HepG2 (cell line): ENCODE data around the gene RALBP1. TPM values are rescaled to one million over a fixed set of nuclear protein-coding genes. Genes with fewer than 3 reads are reported as not detected.

Experiments
- CEBPB ChIP-seq: IDR thresholded peaks from 2 replicates; pipeline ENCODE4 v1.6.1; 2011; ENCODE audit warnings: low read depth, low read length, improper control_type of control experiment, borderline replicate concordance
- SAP130 ChIP-seq: IDR thresholded peaks from 2 replicates; pipeline ENCODE4 v1.6.1; 2016; ENCODE audit warnings: low read depth
- ZBTB1 ChIP-seq: sonication (generic); formaldehyde crosslinking; IDR thresholded peaks from 2 replicates; pipeline ENCODE4 v1.4.0; 2020; ENCODE audit warnings: missing genetic modification reagents, borderline replicate concordance
- ZNF337 ChIP-seq: sonication (generic); formaldehyde crosslinking; IDR thresholded peaks from 2 replicates; pipeline ENCODE4 v1.5.1; 2020; ENCODE audit warnings: missing genetic modification reagents, low read depth, mild to moderate bottlenecking, borderline replicate concordance
- polyA plus RNA-seq, 8 experiments: library from polyadenylated mRNA; depleted of rRNA in 3 of 8; stranded (reverse) in 7 of 8; unstranded in 1 of 8; fragments of >200 nt; fragmentation: Illumina TruSeq in 4 of 8; extraction: Trizol in 4 of 8; gene quantifications; 2 replicates each; pipeline versions ENCODE4 v1.2.1 to v1.2.3, GENCODE V29; 2011 to 2016; ENCODE audit warnings: low read depth in 4 of 8, missing spikeins in 1 of 8, mixed read lengths in 1 of 8; ENCODE audit not compliant: insufficient read depth in 1 of 8
- total RNA-seq, 5 experiments: library from RNA; depleted of rRNA; stranded (reverse); fragments of >200 nt; fragmentation: Illumina TruSeq; extraction: Trizol; gene quantifications; 2 replicates each; pipeline ENCODE4 v1.2.3, GENCODE V29; 2016; ENCODE audit warnings: low read depth in 1 of 5
- TF ChIP-seq, protein P1 (sequence below): IDR thresholded peaks from 2 replicates; pipeline ENCODE4 v1.6.1; 2016; ENCODE audit warnings: mild to moderate bottlenecking
- TF ChIP-seq, protein P2 (sequence below): IDR thresholded peaks from 2 replicates; pipeline ENCODE4 v1.6.1; 2012; ENCODE audit warnings: inconsistent platforms
- TF ChIP-seq, protein P3 (sequence below), 2 experiments: fragments of 450-650 bp in 1 of 2; sonication (generic) in 1 of 2; formaldehyde crosslinking in 1 of 2; IDR thresholded peaks; 2 replicates each; pipeline versions ENCODE4 v1.6.1 to v1.8.0; 2016 to 2022; ENCODE audit warnings: antibody characterized with exemption in 1 of 2, mild to moderate bottlenecking in 1 of 2, missing genetic modification reagents in 1 of 2
- TF ChIP-seq, protein P4 (sequence below): IDR thresholded peaks from 2 replicates; pipeline ENCODE4 v1.6.1; 2012; ENCODE audit warnings: low read depth, low read length, improper control_type of control experiment
- TF ChIP-seq, protein P5 (sequence below): sonication (generic); formaldehyde crosslinking; IDR thresholded peaks from 2 replicates; pipeline ENCODE4 v1.5.1; 2020; ENCODE audit warnings: mild to moderate bottlenecking, missing genetic modification reagents, borderline replicate concordance

RALBP1 gene
- total and polyA plus RNA-seq, 2 of the 13 experiments (the other 11 are each of a cell fraction or from before 2014, with no cell fraction given), result 24.5 to 33.1 TPM

DNA sequence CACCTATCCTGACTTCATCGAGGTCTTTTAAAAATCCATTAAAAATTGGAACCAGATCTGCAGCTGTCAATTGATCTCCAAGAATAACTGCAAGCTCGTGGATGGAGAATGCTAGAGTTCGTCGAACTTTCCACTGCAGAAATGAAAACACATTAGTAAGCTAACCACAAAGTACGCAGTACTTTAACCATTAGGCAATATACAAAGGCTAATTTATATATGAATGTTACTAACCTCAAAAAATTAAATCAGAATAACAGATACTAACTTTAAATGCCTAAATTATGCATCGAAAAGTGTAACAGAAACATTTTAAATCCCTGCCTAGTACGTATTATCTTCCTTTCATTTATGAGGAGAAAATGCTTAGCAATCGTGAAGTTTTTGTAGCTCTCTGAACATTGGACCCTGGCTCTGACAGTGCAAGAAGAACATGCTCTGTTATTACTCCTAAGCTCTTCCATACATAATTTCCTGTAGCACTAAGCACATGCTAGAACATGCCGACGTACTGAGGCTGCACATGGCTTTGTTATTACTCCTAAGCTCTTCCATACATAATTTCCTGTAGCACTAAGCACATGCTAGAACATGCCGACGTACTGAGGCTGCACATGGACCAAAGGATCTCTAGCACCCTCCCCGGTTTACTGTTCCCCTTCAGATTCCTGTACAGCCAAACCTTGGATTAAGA lies 82.1 kb downstream of the RALBP1 start (continued):
- TF ChIP-seq, protein P1, sequence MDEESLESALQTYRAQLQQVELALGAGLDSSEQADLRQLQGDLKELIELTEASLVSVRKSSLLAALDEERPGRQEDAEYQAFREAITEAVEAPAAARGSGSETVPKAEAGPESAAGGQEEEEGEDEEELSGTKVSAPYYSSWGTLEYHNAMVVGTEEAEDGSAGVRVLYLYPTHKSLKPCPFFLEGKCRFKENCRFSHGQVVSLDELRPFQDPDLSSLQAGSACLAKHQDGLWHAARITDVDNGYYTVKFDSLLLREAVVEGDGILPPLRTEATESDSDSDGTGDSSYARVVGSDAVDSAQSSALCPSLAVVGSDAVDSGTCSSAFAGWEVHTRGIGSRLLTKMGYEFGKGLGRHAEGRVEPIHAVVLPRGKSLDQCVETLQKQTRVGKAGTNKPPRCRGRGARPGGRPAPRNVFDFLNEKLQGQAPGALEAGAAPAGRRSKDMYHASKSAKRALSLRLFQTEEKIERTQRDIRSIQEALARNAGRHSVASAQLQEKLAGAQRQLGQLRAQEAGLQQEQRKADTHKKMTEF (CRISPR knock-in tag), result peak; percentile 23; the same call in 1 of the 2 replicates
- no peak for TF ChIP-seq ZNF337 (CRISPR knock-in tag)
- TF ChIP-seq, protein P2, sequence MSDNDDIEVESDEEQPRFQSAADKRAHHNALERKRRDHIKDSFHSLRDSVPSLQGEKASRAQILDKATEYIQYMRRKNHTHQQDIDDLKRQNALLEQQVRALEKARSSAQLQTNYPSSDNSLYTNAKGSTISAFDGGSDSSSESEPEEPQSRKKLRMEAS, result peak; percentile 74; the same call in 1 of the 2 replicates
- peak; percentile 58 for TF ChIP-seq SAP130 (CRISPR knock-in tag)
- TF ChIP-seq, protein P3, sequence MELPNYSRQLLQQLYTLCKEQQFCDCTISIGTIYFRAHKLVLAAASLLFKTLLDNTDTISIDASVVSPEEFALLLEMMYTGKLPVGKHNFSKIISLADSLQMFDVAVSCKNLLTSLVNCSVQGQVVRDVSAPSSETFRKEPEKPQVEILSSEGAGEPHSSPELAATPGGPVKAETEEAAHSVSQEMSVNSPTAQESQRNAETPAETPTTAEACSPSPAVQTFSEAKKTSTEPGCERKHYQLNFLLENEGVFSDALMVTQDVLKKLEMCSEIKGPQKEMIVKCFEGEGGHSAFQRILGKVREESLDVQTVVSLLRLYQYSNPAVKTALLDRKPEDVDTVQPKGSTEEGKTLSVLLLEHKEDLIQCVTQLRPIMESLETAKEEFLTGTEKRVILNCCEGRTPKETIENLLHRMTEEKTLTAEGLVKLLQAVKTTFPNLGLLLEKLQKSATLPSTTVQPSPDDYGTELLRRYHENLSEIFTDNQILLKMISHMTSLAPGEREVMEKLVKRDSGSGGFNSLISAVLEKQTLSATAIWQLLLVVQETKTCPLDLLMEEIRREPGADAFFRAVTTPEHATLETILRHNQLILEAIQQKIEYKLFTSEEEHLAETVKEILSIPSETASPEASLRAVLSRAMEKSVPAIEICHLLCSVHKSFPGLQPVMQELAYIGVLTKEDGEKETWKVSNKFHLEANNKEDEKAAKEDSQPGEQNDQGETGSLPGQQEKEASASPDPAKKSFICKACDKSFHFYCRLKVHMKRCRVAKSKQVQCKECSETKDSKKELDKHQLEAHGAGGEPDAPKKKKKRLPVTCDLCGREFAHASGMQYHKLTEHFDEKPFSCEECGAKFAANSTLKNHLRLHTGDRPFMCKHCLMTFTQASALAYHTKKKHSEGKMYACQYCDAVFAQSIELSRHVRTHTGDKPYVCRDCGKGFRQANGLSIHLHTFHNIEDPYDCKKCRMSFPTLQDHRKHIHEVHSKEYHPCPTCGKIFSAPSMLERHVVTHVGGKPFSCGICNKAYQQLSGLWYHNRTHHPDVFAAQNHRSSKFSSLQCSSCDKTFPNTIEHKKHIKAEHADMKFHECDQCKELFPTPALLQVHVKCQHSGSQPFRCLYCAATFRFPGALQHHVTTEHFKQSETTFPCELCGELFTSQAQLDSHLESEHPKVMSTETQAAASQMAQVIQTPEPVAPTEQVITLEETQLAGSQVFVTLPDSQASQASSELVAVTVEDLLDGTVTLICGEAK (IDR thresholded peaks at IDR 0.05), result no peak
- TF ChIP-seq, protein P3 (CRISPR knock-in tag; IDR thresholded peaks at IDR 0.05), result no peak
- TF ChIP-seq, protein P4, sequence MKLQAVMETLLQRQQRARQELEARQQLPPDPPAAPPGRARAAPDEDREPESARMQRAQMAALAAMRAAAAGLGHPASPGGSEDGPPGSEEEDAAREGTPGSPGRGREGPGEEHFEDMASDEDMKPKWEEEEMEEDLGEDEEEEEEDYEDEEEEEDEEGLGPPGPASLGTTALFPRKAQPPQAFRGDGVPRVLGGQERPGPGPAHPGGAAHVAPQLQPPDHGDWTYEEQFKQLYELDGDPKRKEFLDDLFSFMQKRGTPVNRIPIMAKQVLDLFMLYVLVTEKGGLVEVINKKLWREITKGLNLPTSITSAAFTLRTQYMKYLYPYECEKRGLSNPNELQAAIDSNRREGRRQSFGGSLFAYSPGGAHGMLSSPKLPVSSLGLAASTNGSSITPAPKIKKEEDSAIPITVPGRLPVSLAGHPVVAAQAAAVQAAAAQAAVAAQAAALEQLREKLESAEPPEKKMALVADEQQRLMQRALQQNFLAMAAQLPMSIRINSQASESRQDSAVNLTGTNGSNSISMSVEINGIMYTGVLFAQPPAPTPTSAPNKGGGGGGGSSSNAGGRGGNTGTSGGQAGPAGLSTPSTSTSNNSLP, result peak; percentile 55; the same call in 1 of the 2 replicates
- TF ChIP-seq, protein P5, sequence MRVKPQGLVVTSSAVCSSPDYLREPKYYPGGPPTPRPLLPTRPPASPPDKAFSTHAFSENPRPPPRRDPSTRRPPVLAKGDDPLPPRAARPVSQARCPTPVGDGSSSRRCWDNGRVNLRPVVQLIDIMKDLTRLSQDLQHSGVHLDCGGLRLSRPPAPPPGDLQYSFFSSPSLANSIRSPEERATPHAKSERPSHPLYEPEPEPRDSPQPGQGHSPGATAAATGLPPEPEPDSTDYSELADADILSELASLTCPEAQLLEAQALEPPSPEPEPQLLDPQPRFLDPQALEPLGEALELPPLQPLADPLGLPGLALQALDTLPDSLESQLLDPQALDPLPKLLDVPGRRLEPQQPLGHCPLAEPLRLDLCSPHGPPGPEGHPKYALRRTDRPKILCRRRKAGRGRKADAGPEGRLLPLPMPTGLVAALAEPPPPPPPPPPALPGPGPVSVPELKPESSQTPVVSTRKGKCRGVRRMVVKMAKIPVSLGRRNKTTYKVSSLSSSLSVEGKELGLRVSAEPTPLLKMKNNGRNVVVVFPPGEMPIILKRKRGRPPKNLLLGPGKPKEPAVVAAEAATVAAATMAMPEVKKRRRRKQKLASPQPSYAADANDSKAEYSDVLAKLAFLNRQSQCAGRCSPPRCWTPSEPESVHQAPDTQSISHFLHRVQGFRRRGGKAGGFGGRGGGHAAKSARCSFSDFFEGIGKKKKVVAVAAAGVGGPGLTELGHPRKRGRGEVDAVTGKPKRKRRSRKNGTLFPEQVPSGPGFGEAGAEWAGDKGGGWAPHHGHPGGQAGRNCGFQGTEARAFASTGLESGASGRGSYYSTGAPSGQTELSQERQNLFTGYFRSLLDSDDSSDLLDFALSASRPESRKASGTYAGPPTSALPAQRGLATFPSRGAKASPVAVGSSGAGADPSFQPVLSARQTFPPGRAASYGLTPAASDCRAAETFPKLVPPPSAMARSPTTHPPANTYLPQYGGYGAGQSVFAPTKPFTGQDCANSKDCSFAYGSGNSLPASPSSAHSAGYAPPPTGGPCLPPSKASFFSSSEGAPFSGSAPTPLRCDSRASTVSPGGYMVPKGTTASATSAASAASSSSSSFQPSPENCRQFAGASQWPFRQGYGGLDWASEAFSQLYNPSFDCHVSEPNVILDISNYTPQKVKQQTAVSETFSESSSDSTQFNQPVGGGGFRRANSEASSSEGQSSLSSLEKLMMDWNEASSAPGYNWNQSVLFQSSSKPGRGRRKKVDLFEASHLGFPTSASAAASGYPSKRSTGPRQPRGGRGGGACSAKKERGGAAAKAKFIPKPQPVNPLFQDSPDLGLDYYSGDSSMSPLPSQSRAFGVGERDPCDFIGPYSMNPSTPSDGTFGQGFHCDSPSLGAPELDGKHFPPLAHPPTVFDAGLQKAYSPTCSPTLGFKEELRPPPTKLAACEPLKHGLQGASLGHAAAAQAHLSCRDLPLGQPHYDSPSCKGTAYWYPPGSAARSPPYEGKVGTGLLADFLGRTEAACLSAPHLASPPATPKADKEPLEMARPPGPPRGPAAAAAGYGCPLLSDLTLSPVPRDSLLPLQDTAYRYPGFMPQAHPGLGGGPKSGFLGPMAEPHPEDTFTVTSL, result 0 out of 2 replicates have a peak, but pooled peaks have one; percentile 52
- TF ChIP-seq ZBTB1 (CRISPR knock-in tag), result no peak
- peak; percentile 26; the same call in 1 of the 2 replicates for TF ChIP-seq CEBPB
